IPS DF 19.7 (cell line): ENCODE results near the gene OR8B12.
"Not testable (repeated sequence)": the region's sequence is repeated elsewhere in the genome, so short reads cannot be mapped to it uniquely, and the experiment has no call there.

Experiments used
- DNase-seq: peaks from one replicate; pipeline ENCODE4 v3.0.0-alpha.2; 2013; ENCODE audit warnings: low read depth, low spot score

OR8B12 gene

DNA sequence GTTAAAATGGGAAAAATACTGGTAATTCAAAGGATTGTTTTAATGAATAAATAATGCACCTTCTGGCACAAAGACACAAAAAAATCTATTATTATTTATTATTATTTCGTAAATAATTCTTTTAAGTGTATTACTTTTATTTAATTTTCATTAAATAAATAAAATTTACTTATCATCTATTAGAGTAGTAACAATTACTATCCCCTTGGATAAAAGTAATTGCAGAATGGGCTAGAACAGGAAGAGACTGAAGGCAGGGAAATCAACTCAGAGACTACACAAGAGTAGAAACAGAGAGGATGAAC is 23.0 kb downstream of the OR8B12 start:
- no peak for DNase-seq

GRCh38 chr11:124519850-124520549 is 23.5 kb downstream of the OR8B12 start:
- no peak for DNase-seq

DNA sequence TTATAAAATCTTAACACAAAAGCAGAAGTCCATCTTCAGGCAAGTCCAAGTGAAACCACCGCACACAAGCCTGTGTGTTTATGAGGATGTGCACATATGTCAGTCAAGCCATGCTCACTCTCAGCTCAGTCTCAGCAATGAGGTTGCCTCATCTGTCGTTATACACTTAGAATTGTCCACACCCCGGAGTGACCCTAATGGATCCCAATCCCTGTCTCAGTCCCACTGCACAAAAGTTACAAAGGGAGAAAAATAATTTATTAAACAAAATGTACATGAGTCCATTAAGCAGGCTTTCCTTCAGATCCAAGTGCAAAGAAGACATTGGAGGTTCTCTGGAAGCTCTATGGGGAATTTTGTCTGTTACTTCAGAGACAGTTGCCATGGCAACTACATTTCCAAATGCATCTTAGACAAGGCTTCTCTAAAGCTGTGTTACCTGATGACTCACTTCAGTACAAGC is 24.4 kb downstream of the OR8B12 start:
- DNase-seq = no peak

DNA sequence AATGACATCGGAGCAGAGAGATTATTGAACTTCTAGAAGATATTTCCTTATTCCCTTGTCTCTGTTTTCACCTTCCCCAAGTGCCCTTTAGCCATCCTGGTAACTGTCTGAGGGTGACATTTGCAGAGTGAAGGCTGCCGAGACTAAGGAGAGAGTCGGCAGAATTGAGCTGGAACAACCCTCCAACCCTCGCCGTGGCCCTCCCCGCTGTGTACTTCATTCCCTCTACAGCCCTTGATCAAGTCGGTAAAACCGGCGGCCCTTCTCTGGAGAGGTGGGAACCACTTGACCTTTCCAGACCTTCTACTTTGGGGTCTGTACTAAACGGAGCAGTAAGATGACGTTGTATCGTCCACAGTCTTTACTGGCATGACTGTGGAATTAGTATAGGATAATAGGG is 26.1 kb downstream of the OR8B12 start:
- DNase-seq = no peak

GRCh38 chr11:124514675-124515074 is 28.8 kb downstream of the OR8B12 start:
- DNase-seq = not testable (repeated sequence)

DNA sequence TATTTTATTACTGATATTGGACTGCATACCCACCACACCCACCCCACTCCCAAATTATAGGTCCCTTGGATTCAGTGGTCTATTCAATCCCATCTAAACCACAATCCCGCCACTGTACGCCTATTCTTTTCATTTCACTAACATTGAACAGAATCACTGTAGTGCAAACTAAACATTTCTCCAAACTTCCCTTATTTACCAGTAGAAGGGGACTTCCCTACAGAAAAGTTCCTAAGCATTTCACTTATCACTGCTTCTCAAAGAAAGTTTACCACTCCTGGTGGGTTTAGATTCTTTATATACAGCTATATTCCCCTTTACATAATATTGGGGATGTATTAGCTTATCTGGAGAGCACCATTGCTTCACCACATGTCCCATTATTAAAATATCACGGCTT is 29.3 kb downstream of the OR8B12 start:
- DNase-seq = no peak

DNA sequence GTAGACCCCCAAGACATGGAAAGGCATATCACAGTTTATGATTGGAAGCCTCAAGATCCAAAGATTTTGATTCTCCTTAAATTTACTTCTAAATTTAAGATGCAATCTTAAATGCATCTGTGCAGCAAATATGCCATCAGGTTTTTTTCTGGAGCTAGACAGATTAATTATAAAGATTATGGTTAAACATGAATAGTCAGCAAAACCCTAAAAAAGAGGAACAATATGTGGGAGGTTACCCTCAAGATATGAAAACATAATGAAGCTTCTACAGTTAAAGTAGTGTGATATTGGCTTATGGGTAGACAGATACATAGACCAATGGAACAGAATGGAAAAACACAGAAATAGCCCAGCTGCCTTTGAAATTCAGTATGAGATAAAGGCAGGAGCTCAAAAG is 31.7 kb downstream of the OR8B12 start:
- no peak for DNase-seq

- DNase-seq = no peak
Observed at GRCh38 chr11:124510279-124510678, 33.2 kb downstream of the OR8B12 start.

DNA sequence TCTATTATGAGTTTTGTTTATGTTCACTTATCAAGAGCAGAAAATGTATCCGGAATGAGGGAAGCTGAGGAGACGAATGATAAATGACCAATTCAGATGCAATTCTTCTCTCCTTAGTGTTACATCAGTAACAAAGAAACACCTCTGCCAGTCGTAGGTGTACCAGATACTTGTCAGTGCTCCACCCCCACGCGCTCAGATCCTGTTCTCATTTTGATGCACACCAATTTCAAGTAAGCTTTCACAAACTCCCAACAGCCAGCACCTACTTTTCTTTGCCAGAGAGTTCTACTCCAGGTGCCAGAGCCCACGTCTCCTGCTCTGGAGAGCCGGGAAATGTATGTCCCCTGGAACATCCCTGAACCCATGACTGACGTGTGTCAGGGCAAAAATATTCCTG is 43.7 kb downstream of the OR8B12 start:
- no peak for DNase-seq

DNA sequence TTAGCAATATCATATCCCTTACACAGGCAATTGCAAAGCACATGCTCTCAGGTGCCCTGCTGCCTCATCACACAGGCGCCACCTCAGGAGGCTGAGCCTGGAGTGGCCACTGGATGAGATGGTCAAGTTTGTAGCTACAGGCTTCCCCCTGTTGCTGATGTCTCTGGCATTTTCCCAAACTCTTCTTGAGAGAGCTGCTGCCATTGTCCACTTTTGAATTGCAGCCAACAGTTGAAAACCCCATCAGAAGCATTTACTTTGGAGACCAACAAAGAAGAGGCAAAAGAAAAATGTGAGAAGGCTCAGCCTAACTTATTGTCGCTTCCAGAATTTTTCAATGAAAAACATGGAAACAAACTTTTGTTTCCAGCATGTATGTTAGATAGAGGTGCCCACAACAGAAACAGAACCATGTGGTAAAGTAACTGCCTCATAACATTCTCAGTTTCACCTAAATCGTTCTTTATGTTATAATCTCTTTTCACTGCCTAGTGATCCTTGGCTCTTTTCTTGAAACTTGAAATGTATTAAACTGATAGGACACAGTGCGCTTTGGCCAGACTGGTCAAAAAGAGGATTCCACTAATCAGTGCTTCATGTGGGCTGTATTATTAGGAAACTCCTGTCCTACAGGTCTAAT is 50.3 kb downstream of the OR8B12 start:
- no peak for DNase-seq
